Keratinocyte (primary cell): ENCODE results near the gene LY9. TPM values are rescaled to one million over a fixed set of nuclear protein-coding genes. Genes with fewer than 3 reads are reported as not detected.

ENCODE experiments used
- DNase-seq: peaks from one replicate; pipeline ENCODE4 v3.0.0-alpha.2; 2011; ENCODE audit warnings: low read depth, missing footprints, low spot score
- FAIRE-seq: peaks from 2 replicates; lab custom pipeline; 2011; peaks lifted over from hg19 to GRCh38; lab: Jason Lieb, UNC
- H2AFZ ChIP-seq: 2 replicates; pipeline ENCODE4 v1.6.0; 2012; ENCODE audit warnings: low read length, control low read depth, inconsistent platforms; ENCODE audit not compliant: control insufficient read depth
- H3K27ac ChIP-seq: 2 replicates; pipeline ENCODE4 v1.5.1; 2011; ENCODE audit warnings: low read length; ENCODE audit not compliant: control insufficient read depth, insufficient read depth
- H3K27me3 ChIP-seq: 3 replicates; pipeline ENCODE4 v1.6.0; 2011; ENCODE audit warnings: low read length; ENCODE audit not compliant: control insufficient read depth, insufficient read depth; ENCODE audit errors: extremely low read depth
- H3K36me3 ChIP-seq, 2 experiments: 2 replicates in 1 of 2; 3 replicates in 1 of 2; pipeline ENCODE4 v1.5.1; 2011; ENCODE audit warnings: low read length in 2 of 2, mild to moderate bottlenecking in 1 of 2; ENCODE audit not compliant: control insufficient read depth in 2 of 2, insufficient read depth in 2 of 2; ENCODE audit errors: extremely low read depth in 1 of 2
- H3K4me1 ChIP-seq: 3 replicates; pipeline ENCODE4 v1.5.1; 2011; ENCODE audit warnings: low read length; ENCODE audit not compliant: control insufficient read depth, insufficient read depth; ENCODE audit errors: extremely low read depth
- H3K4me2 ChIP-seq: 3 replicates; pipeline ENCODE4 v1.6.0; 2011; ENCODE audit warnings: low read depth, low read length; ENCODE audit not compliant: control insufficient read depth, insufficient read depth; ENCODE audit errors: extremely low read depth
- H3K4me3 ChIP-seq, 3 experiments: fragments of 200-600 bp in 1 of 3; sonication (generic) in 1 of 3; 2 replicates in 2 of 3; 3 replicates in 1 of 3; pipeline ENCODE4 v1.5.1; 2011 to 2016; ENCODE audit warnings: low read length in 3 of 3, mild to moderate bottlenecking in 3 of 3, control low read depth in 2 of 3, inconsistent platforms in 1 of 3, low read depth in 1 of 3, mixed read lengths in 1 of 3, mixed run types in 1 of 3, moderate library complexity in 1 of 3; ENCODE audit not compliant: control insufficient read depth in 2 of 3, insufficient read depth in 2 of 3; ENCODE audit errors: extremely low read depth in 1 of 3
- H3K79me2 ChIP-seq: 2 replicates; pipeline ENCODE4 v1.6.0; 2012; ENCODE audit warnings: low read length; ENCODE audit not compliant: control insufficient read depth, insufficient read depth
- H3K9ac ChIP-seq: 3 replicates; pipeline ENCODE4 v1.6.0; 2011; ENCODE audit warnings: low read length; ENCODE audit not compliant: control insufficient read depth, insufficient read depth; ENCODE audit errors: extremely low read depth
- H3K9me1 ChIP-seq: 3 replicates; pipeline ENCODE4 v1.6.0; 2011; ENCODE audit warnings: low read length; ENCODE audit not compliant: control insufficient read depth, insufficient read depth; ENCODE audit errors: extremely low read depth
- H3K9me3 ChIP-seq: 2 replicates; pipeline ENCODE4 v1.5.1; 2012; ENCODE audit warnings: low read depth, low read length; ENCODE audit not compliant: control insufficient read depth
- H4K20me1 ChIP-seq: 3 replicates; pipeline ENCODE4 v1.6.0; 2011; ENCODE audit warnings: low read length; ENCODE audit not compliant: control insufficient read depth, insufficient read depth; ENCODE audit errors: extremely low read depth
- EZH2 ChIP-seq: IDR thresholded peaks from one replicate; pipeline ENCODE4 v1.6.1; 2012; ENCODE audit warnings: inconsistent platforms, mild to moderate bottlenecking, low read length, moderate library complexity
- dilution Hi-C: fragments of 300-500 bp; cut with MboI; formaldehyde crosslinking; loops from one replicate; pipeline ENCODE4 v1.7.0; 2020; ENCODE audit warnings: low sequenced_read_pairs; ENCODE audit not compliant: extremely low pct_ligation_motif_present
- polyA plus RNA-seq, 5 experiments: library from polyadenylated mRNA; depleted of rRNA in 3 of 5; stranded (reverse) in 3 of 5; stranded (forward) in 1 of 5; unstranded in 1 of 5; fragments of >200 nt; gene quantifications; 1 replicate in 1 of 5; 2 replicates in 3 of 5; 3 replicates in 1 of 5; pipeline versions ENCODE4 v1.2.1 to v1.2.3, GENCODE V29; 2011 to 2012; ENCODE audit warnings: missing spikeins in 2 of 5, low read depth in 1 of 5, low replicate concordance in 1 of 5
- TF ChIP-seq, protein P1 (sequence below), 3 experiments: IDR thresholded peaks in 1 of 3; conservative IDR thresholded peaks in 1 of 3; optimal IDR thresholded peaks in 1 of 3; 2 replicates in 2 of 3; 3 replicates in 1 of 3; pipeline versions ENCODE3 to v1.5.1; 2011; ENCODE audit warnings: low read length in 3 of 3, mild to moderate bottlenecking in 3 of 3, moderate library complexity in 2 of 3, control low read depth in 1 of 3, inconsistent platforms in 1 of 3; ENCODE audit not compliant: insufficient read depth in 2 of 3; ENCODE audit errors: extremely low read depth in 1 of 3

Gene LY9
- polyA plus RNA-seq, 1 donor (not counting 4 experiments of a cell fraction or from before 2014, with no cell fraction given): not detected

DNA sequence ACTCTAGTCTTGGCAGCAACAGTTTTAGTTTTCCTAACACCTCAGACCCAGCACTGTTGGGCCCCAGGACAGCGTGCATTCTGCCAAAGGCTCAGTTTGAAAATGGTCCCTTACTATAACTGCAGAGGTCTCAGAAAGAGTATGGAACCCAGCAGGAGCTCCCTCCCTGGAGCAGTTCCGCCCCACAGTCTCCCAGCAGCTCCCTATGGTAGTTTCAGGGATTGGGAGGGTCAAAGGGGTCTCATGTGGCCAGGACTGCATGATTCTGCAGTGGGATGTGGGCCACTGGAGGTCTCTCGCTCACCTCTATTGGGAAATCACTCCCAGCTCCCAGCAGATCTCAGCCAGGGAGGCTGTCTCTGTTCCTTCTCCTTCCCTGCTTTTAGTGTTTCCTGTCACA is 12.3 kb downstream of the LY9 start:
- Histone ChIP-seq H3K36me3 (no peaks in the 10 kb centered on the region), H3K4me3 (no peak overlapping the region), H3K79me2 (no peaks in the 10 kb centered on the region), H2AFZ (no peak overlapping the region), H3K4me2 (no peak overlapping the region), H3K27me3 (no peaks in the 10 kb centered on the region), H4K20me1 (no peaks in the 10 kb centered on the region), H3K4me1 (peaks cover 11% of the 10 kb centered on the region), H3K27ac (no peak overlapping the region), H3K9me1 (no peaks in the 10 kb centered on the region), H3K9ac (no peak overlapping the region), H3K9me3 (no peaks in the 10 kb centered on the region)
- FAIRE-seq (no peak), DNase-seq (no peak)
- TF ChIP-seq, protein P1, sequence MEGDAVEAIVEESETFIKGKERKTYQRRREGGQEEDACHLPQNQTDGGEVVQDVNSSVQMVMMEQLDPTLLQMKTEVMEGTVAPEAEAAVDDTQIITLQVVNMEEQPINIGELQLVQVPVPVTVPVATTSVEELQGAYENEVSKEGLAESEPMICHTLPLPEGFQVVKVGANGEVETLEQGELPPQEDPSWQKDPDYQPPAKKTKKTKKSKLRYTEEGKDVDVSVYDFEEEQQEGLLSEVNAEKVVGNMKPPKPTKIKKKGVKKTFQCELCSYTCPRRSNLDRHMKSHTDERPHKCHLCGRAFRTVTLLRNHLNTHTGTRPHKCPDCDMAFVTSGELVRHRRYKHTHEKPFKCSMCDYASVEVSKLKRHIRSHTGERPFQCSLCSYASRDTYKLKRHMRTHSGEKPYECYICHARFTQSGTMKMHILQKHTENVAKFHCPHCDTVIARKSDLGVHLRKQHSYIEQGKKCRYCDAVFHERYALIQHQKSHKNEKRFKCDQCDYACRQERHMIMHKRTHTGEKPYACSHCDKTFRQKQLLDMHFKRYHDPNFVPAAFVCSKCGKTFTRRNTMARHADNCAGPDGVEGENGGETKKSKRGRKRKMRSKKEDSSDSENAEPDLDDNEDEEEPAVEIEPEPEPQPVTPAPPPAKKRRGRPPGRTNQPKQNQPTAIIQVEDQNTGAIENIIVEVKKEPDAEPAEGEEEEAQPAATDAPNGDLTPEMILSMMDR (optimal IDR thresholded peaks at IDR 0.05 in 1 of 3, IDR thresholded peaks at IDR 0.05 in 1 of 3, conservative IDR thresholded peaks at IDR 0.05 in 1 of 3; ENCODE audit: extremely low read depth in 1 of 3, insufficient read depth in 2 of 3, low read length in 3 of 3): no peak
- no peak for TF ChIP-seq EZH2
- dilution Hi-C loops: no loop called here

- Histone ChIP-seq H3K9me3 (no peaks in the 10 kb centered on the region), H3K4me2 (no peak overlapping the region), H3K27ac (no peak overlapping the region), H4K20me1 (no peaks in the 10 kb centered on the region), H3K4me3 (no peak overlapping the region), H3K27me3 (no peaks in the 10 kb centered on the region), H3K79me2 (no peaks in the 10 kb centered on the region), H3K4me1 (peaks cover 18% of the 10 kb centered on the region), H3K9ac (no peak overlapping the region), H3K36me3 (no peaks in the 10 kb centered on the region), H2AFZ (no peak overlapping the region), H3K9me1 (no peaks in the 10 kb centered on the region)
- TF ChIP-seq EZH2: no peak
- TF ChIP-seq, protein P1 (optimal IDR thresholded peaks at IDR 0.05 in 1 of 3, IDR thresholded peaks at IDR 0.05 in 1 of 3, conservative IDR thresholded peaks at IDR 0.05 in 1 of 3; ENCODE audit: extremely low read depth in 1 of 3, insufficient read depth in 2 of 3, low read length in 3 of 3): no peak
- no peak for FAIRE-seq
- DNase-seq: no peak
- dilution Hi-C loops: no loop called here
These were observed 14.5 kb downstream of the LY9 start for GRCh38 chr1:160810486-160810885.
